H9 (cell line): ENCODE measurements around the gene TRIM2. TPM values are rescaled to one million over a fixed set of nuclear protein-coding genes. Genes with fewer than 3 reads are reported as not detected.

Experiments used
- DNase-seq: peaks from one replicate; pipeline ENCODE4 v3.0.0-alpha.2; 2017
- H2AFZ ChIP-seq: one replicate; pipeline ENCODE4 v1.6.1; 2013; ENCODE audit warnings: mild to moderate bottlenecking, low read length, control low read depth, moderate library complexity
- H2AK5ac ChIP-seq: 2 replicates; pipeline ENCODE4 v1.6.1; 2013; ENCODE audit warnings: low read length, control low read depth, mixed read lengths; ENCODE audit not compliant: insufficient read length
- H2BK120ac ChIP-seq: one replicate; pipeline ENCODE4 v1.6.1; 2013; ENCODE audit warnings: low read depth, mild to moderate bottlenecking, low read length, control low read depth, inconsistent platforms; ENCODE audit not compliant: poor library complexity, severe bottlenecking
- H2BK12ac ChIP-seq: 2 replicates; pipeline ENCODE4 v1.6.1; 2013; ENCODE audit warnings: low read length, control low read depth, mixed read lengths, low read depth; ENCODE audit not compliant: insufficient read length
- H2BK15ac ChIP-seq: 2 replicates; pipeline ENCODE4 v1.6.1; 2013; ENCODE audit warnings: low read depth, low read length, control low read depth
- H2BK20ac ChIP-seq: one replicate; pipeline ENCODE4 v1.6.1; 2013; ENCODE audit warnings: low read depth, mild to moderate bottlenecking, low read length, control low read depth, inconsistent platforms; ENCODE audit not compliant: poor library complexity, severe bottlenecking
- H2BK5ac ChIP-seq: 2 replicates; pipeline ENCODE4 v1.6.1; 2013; ENCODE audit warnings: low read length, control low read depth, mixed read lengths; ENCODE audit not compliant: insufficient read length
- H3K14ac ChIP-seq: 2 replicates; pipeline ENCODE4 v1.6.1; 2013; ENCODE audit warnings: low read length, control low read depth; ENCODE audit not compliant: insufficient read depth
- H3K18ac ChIP-seq: 2 replicates; pipeline ENCODE4 v1.6.1; 2013; ENCODE audit warnings: low read depth, mild to moderate bottlenecking, mixed read lengths, low read length, control low read depth; ENCODE audit not compliant: insufficient read length
- H3K23ac ChIP-seq: 2 replicates; pipeline ENCODE4 v1.6.1; 2013; ENCODE audit warnings: low read length, control low read depth, mixed read lengths, low read depth; ENCODE audit not compliant: insufficient read length
- H3K23me2 ChIP-seq: 2 replicates; pipeline ENCODE4 v1.6.1; 2013; ENCODE audit warnings: low read depth, mild to moderate bottlenecking, mixed read lengths, low read length, control low read depth; ENCODE audit not compliant: insufficient read length, poor library complexity, severe bottlenecking
- H3K27ac ChIP-seq: 2 replicates; pipeline ENCODE4 v1.5.1; 2013; ENCODE audit warnings: low read length, control low read depth, mixed read lengths, low read depth; ENCODE audit not compliant: insufficient read length
- H3K27me3 ChIP-seq: 2 replicates; pipeline ENCODE4 v1.6.1; 2013; ENCODE audit warnings: low read length, control low read depth, inconsistent platforms; ENCODE audit not compliant: insufficient read depth
- H3K4ac ChIP-seq: 2 replicates; pipeline ENCODE4 v1.6.1; 2013; ENCODE audit warnings: low read depth, mild to moderate bottlenecking, control low read depth, inconsistent platforms, low read length, moderate library complexity
- H3K4me1 ChIP-seq: 2 replicates; pipeline ENCODE4 v1.6.1; 2013; ENCODE audit warnings: low read length, control low read depth, inconsistent platforms; ENCODE audit not compliant: insufficient read depth
- H3K4me2 ChIP-seq: 2 replicates; pipeline ENCODE4 v1.6.1; 2013; ENCODE audit warnings: low read length, control low read depth, mixed read lengths; ENCODE audit not compliant: insufficient read length, insufficient read depth
- H3K56ac ChIP-seq: 2 replicates; pipeline ENCODE4 v1.6.1; 2013; ENCODE audit warnings: low read depth, mild to moderate bottlenecking, mixed read lengths, low read length, control low read depth; ENCODE audit not compliant: insufficient read length
- H3K79me1 ChIP-seq: 2 replicates; pipeline ENCODE4 v1.6.1; 2013; ENCODE audit warnings: low read depth, mild to moderate bottlenecking, moderate library complexity, low read length, control low read depth, inconsistent platforms; ENCODE audit not compliant: insufficient read depth, poor library complexity, severe bottlenecking
- H3K79me2 ChIP-seq: 2 replicates; pipeline ENCODE4 v1.6.1; 2013; ENCODE audit warnings: low read length, control low read depth, inconsistent platforms; ENCODE audit not compliant: insufficient read depth
- H3K9ac ChIP-seq: 2 replicates; pipeline ENCODE4 v1.6.1; 2013; ENCODE audit warnings: low read length, control low read depth, mixed read lengths; ENCODE audit not compliant: insufficient read length; ENCODE audit errors: extremely low read depth
- H3K9me3 ChIP-seq: one replicate; pipeline ENCODE4 v1.6.1; 2013; ENCODE audit warnings: low read depth, low read length, inconsistent platforms; ENCODE audit not compliant: control insufficient read depth
- H3T11ph ChIP-seq: one replicate; pipeline ENCODE4 v1.6.1; 2013; ENCODE audit warnings: mild to moderate bottlenecking, low read length, control low read depth, inconsistent platforms
- H4K20me1 ChIP-seq: one replicate; pipeline ENCODE4 v1.6.1; 2013; ENCODE audit not compliant: control insufficient read depth, insufficient read length, insufficient read depth
- H4K5ac ChIP-seq: 2 replicates; pipeline ENCODE4 v1.6.1; 2013; ENCODE audit warnings: low read depth, mild to moderate bottlenecking, mixed read lengths, low read length, control low read depth; ENCODE audit not compliant: insufficient read length
- H4K8ac ChIP-seq: replicated peaks from 2 replicates; pipeline ENCODE4 v1.6.1; 2013; ENCODE audit warnings: low read length, control low read depth, mixed read lengths, low read depth; ENCODE audit not compliant: insufficient read length
- H4K91ac ChIP-seq: 2 replicates; pipeline ENCODE4 v1.6.1; 2013; ENCODE audit warnings: low read depth, mild to moderate bottlenecking, moderate library complexity, mixed read lengths, low read length, control low read depth; ENCODE audit not compliant: insufficient read length
- H3K27ac Mint-ChIP-seq, 3 experiments: 2 replicates in 2 of 3; 3 replicates in 1 of 3; pipeline ENCODE4 v1.8.0; 2020 to 2021; ENCODE audit warnings: mixed read lengths in 3 of 3, mild to moderate bottlenecking in 1 of 3, moderate library complexity in 1 of 3
- H3K27me3 Mint-ChIP-seq: 2 replicates; pipeline ENCODE4 v1.8.0; 2021; ENCODE audit warnings: low read depth, mild to moderate bottlenecking, moderate library complexity, mixed read lengths
- H3K36me3 Mint-ChIP-seq, 3 experiments: 2 replicates in 2 of 3; 3 replicates in 1 of 3; pipeline ENCODE4 v1.8.0; 2020 to 2021; ENCODE audit warnings: low read depth in 3 of 3, mixed read lengths in 3 of 3; ENCODE audit not compliant: insufficient read depth in 1 of 3
- H3K4me1 Mint-ChIP-seq, 2 experiments: 2 replicates each; pipeline ENCODE4 v1.8.0; 2020; ENCODE audit warnings: mixed read lengths in 2 of 2
- H3K4me3 Mint-ChIP-seq, 2 experiments: 2 replicates in 1 of 2; 3 replicates in 1 of 2; pipeline ENCODE4 v1.8.0; 2020 to 2021; ENCODE audit warnings: mild to moderate bottlenecking in 2 of 2, mixed read lengths in 2 of 2, moderate library complexity in 1 of 2
- H3K9me3 Mint-ChIP-seq, 2 experiments: 2 replicates in 1 of 2; 3 replicates in 1 of 2; pipeline ENCODE4 v1.8.0; 2020; ENCODE audit warnings: mild to moderate bottlenecking in 2 of 2, mixed read lengths in 2 of 2, moderate library complexity in 1 of 2
- WGBS: extraction: QIAGEN DNeasy Blood & Tissue Kit; methylation state at CpG from one replicate; pipeline ENCODE4 v1.1.7; 2013; ENCODE audit warnings: missing lambda C conversion rate, low lambda C conversion rate, mixed read lengths; ENCODE audit not compliant: insufficient read length; ENCODE audit errors: extremely low coverage; 5-methylcytosine and 5-hydroxymethylcytosine counted together
- total RNA-seq: library from RNA; stranded (reverse); gene quantifications from 2 replicates; pipeline ENCODE4 v1.2.1, GENCODE V29; 2021
- TF ChIP-seq, protein P1 (sequence below): fragments of 200-600 bp; sonication (generic); conservative IDR thresholded peaks from 3 replicates; pipeline ENCODE4 v1.8.0; 2021; ENCODE audit warnings: antibody characterized with exemption, mild to moderate bottlenecking

The TRIM2 gene
- total RNA-seq, 1 experiment from 2014 or later, result 28.9 TPM

DNA sequence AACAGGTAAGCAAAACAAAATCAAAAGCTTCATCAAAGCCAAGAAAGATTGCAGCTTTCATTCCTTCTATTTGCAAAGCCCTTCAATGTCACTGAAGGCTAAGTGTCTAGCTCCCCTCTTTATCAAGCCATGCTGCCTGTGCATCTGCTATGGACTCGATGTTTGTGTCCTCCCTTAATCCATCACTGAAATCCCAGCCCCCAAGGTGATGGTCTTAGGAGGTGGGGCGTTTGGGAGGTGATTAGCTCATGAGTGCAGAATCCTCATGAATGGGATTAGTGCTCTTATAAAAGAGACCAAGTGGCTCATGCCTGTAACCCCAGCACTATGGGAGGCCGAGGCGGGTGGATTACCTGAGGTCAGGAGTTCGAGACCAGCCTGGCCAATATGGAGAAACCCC lies 6.9 kb upstream of the TRIM2 start:
- no CpG with 5 or more reads among the region's 5 CpGs for WGBS
- no peaks in the 10 kb centered on the region for H3K79me1 ChIP-seq
- H3K27me3 ChIP-seq, result no peaks in the 10 kb centered on the region
- H3K9me3 ChIP-seq, result no peaks in the 10 kb centered on the region
- Mint-ChIP-seq H3K27ac (no peak overlapping the region), H3K36me3 (no peaks in the 10 kb centered on the region), H3K9me3 (no peaks in the 10 kb centered on the region), H3K4me3 (no peak overlapping the region), H3K27me3 (no peaks in the 10 kb centered on the region; the same call in 1 of the 2 replicates), H3K4me1 (peaks cover 0 to 9% of the 10 kb centered on the region in 2 experiments)
- H4K91ac ChIP-seq, result no peak overlapping the region
- no peak overlapping the region for H2BK12ac ChIP-seq
- no peak for DNase-seq
- H3K56ac ChIP-seq, result no peak overlapping the region
- H3K4me1 ChIP-seq, result no peaks in the 10 kb centered on the region
- H2BK5ac ChIP-seq, result no peak overlapping the region
- no peak overlapping the region for H2BK20ac ChIP-seq
- H3K14ac ChIP-seq, result no peak overlapping the region
- no peaks in the 10 kb centered on the region for H3K79me2 ChIP-seq
- H3K4me2 ChIP-seq, result no peak overlapping the region
- no peak overlapping the region for H4K5ac ChIP-seq
- H3K18ac ChIP-seq, result no peak overlapping the region
- H4K8ac ChIP-seq, result no peak overlapping the region
- no peak overlapping the region for H3K27ac ChIP-seq
- no peaks in the 10 kb centered on the region for H4K20me1 ChIP-seq
- TF ChIP-seq, protein P1, sequence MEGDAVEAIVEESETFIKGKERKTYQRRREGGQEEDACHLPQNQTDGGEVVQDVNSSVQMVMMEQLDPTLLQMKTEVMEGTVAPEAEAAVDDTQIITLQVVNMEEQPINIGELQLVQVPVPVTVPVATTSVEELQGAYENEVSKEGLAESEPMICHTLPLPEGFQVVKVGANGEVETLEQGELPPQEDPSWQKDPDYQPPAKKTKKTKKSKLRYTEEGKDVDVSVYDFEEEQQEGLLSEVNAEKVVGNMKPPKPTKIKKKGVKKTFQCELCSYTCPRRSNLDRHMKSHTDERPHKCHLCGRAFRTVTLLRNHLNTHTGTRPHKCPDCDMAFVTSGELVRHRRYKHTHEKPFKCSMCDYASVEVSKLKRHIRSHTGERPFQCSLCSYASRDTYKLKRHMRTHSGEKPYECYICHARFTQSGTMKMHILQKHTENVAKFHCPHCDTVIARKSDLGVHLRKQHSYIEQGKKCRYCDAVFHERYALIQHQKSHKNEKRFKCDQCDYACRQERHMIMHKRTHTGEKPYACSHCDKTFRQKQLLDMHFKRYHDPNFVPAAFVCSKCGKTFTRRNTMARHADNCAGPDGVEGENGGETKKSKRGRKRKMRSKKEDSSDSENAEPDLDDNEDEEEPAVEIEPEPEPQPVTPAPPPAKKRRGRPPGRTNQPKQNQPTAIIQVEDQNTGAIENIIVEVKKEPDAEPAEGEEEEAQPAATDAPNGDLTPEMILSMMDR, result no peak
- H3K4ac ChIP-seq, result no peak overlapping the region
- H3T11ph ChIP-seq, result no peak overlapping the region
- no peak overlapping the region for H2AFZ ChIP-seq
- no peak overlapping the region for H3K23ac ChIP-seq
- no peak overlapping the region for H2BK15ac ChIP-seq
- no peaks in the 10 kb centered on the region for H3K23me2 ChIP-seq
- H3K9ac ChIP-seq, result no peak overlapping the region
- no peak overlapping the region for H2AK5ac ChIP-seq
- H2BK120ac ChIP-seq, result no peak overlapping the region
